Astrocyte of the cerebellum (primary cell): ENCODE results near the gene ITPR2.
A peak's percentile ranks its signal among the peaks of the same experiment; 100 is the strongest.

Experiments
- DNase-seq: peaks from one replicate; pipeline ENCODE4 v3.0.0-alpha.2; 2011; ENCODE audit warnings: low read depth
- H3K4me3 ChIP-seq: 2 replicates; pipeline ENCODE4 v1.5.1; 2011; ENCODE audit warnings: mild to moderate bottlenecking, low read depth, low read length, moderate library complexity
- CTCF ChIP-seq: IDR thresholded peaks from 2 replicates; pipeline ENCODE4 v1.5.1; 2012; ENCODE audit warnings: low read length, low read depth, moderate library complexity, mild to moderate bottlenecking; ENCODE audit errors: missing control alignments
- in situ Hi-C: cut with HindIII; loops from 2 replicates; pipeline ENCODE4 v1.10.0; 2017; ENCODE audit warnings: low sequenced_read_pairs

Gene ITPR2

GRCh38 chr12:26499979-26500640, 332.9 kb downstream of the ITPR2 start:
- TF ChIP-seq CTCF = no peak

DNA sequence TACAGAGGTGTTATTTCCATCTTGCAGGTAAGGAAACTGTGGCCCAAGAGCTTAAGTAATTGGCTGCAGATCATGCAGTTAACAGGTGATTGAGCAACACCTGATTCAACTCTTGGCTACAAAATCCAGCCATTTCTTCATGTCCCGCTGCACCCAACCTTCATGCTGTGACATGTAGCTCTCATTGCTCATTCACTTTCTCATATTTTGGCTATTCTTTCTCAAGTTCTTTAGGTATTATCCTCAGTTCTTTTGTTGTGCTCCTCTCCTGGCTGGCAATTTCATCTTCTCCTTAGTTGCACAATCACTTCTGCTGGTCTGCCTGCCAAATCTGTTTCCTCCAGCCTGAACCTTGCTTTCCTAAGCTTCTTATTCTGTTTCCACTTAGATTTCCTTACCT, 336.8 kb downstream of the ITPR2 start:
- in situ Hi-C loops = no loop called here

More at GRCh38 chr12:26499979-26500640, 332.9 kb downstream of the ITPR2 start:
- DNase-seq = no peak
- in situ Hi-C loops = no loop called here
- no peak overlapping the region for H3K4me3 ChIP-seq

DNA sequence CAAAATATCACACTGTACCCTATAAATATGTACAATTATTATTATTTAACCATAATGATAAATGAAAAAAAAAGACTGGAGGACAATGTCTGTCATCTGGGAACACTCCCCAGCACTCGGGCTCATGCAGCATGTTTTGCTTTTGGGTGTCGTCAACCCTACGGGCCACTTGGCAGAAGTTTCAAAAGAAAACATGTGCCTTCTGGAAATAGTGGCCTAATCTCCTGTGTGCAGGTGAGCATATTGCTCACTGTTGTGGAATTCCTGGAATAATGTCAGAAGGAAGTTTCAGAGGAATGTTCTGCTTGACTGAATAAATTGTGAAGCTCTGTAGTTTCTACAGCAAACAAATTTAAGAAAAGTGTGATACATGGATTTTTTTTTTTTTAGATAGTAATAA, 339.3 kb downstream of the ITPR2 start:
- peak; percentile 11 for DNase-seq
- no peak overlapping the region for H3K4me3 ChIP-seq
- in situ Hi-C loops = no loop called here
- TF ChIP-seq CTCF = no peak

More for the DNA sequence above, 336.8 kb downstream of the ITPR2 start:
- DNase-seq = no peak
- TF ChIP-seq CTCF = no peak
- H3K4me3 ChIP-seq = no peak overlapping the region

DNA sequence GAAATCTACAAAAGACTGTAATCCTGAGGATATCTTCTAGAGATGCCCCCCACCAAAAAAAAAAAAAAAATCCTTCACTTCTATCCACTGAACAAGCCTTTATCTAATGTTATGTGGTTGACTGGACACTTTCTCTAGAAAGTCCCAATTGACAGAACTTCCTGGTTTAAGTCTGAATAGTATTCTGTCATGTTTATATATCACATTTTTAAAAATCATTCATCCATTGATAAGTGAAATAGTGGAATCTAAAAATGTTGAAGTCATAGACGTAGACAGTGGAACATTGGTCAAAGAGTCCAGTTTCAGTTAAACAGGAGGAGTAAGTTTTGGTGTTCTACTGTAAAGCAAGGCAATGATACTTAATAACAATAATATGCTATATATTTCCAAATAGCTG, 340.6 kb downstream of the ITPR2 start:
- in situ Hi-C loops = no loop called here
- no peak for TF ChIP-seq CTCF
- no peak overlapping the region for H3K4me3 ChIP-seq
- DNase-seq = no peak

DNA sequence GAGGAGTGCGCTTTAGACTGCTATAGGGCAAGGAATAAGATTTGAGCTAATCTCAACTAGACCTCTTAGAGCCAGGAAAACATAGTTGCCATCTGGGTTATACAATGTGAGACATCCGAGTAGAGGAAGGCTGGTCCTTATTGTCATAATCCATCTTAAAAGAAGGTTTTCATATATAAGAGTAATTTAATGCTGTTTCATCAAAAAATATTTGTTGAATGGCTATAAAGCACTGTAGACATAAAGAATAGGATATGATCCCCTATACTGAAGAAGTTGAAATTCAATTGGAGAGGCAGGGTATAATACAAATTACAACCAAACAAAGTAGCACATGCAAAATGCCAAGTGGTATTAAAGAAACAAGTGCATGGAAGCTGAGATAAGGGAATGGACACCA, 343.1 kb downstream of the ITPR2 start:
- TF ChIP-seq CTCF = no peak
- no peak for DNase-seq
- H3K4me3 ChIP-seq = no peak overlapping the region
- in situ Hi-C loops = no loop called here

DNA sequence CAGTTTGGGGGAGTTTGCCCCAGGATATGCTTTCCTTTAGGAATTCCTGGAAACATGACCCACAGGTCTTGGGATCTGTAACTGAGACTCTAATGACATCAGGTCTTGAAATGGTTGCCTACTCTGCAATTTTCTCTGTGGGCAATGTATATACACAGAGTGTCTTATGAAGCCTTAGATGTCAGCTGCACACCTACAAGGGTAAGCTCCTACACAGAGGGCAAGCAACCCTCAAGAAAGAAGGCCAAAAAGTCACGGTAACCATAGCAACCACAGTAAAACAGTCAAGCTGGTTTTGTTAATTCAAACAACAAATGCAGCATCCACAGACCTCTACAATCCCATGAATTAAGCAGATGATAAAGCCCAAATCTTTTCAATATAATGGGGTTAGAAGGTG, 344.6 kb downstream of the ITPR2 start:
- no peak overlapping the region for H3K4me3 ChIP-seq
- no peak for DNase-seq
- no peak for TF ChIP-seq CTCF
- in situ Hi-C loops = no loop called here
